Astrocyte of the cerebellum (primary cell): Measurements from ENCODE around the gene NLN.

Experiments used
- DNase-seq: peaks from one replicate; pipeline ENCODE4 v3.0.0-alpha.2; 2011; ENCODE audit warnings: low read depth
- H3K4me3 ChIP-seq: 2 replicates; pipeline ENCODE4 v1.5.1; 2011; ENCODE audit warnings: mild to moderate bottlenecking, low read depth, low read length, moderate library complexity
- CTCF ChIP-seq: IDR thresholded peaks from 2 replicates; pipeline ENCODE4 v1.5.1; 2012; ENCODE audit warnings: low read length, low read depth, moderate library complexity, mild to moderate bottlenecking; ENCODE audit errors: missing control alignments
- in situ Hi-C: cut with HindIII; loops from 2 replicates; pipeline ENCODE4 v1.10.0; 2017; ENCODE audit warnings: low sequenced_read_pairs

NLN gene

GRCh38 chr5:65797481-65797880, 75.5 kb downstream of the NLN start:
- no peak for TF ChIP-seq CTCF
- in situ Hi-C loops, result no loop called here
- no peak overlapping the region for H3K4me3 ChIP-seq
- DNase-seq, result no peak

GRCh38 chr5:65799857-65800256, 77.9 kb downstream of the NLN start:
- DNase-seq, result no peak
- TF ChIP-seq CTCF, result no peak
- no peak overlapping the region for H3K4me3 ChIP-seq
- in situ Hi-C loops, result no loop called here

- no peak overlapping the region for H3K4me3 ChIP-seq
- TF ChIP-seq CTCF, result no peak
- no peak for DNase-seq
- in situ Hi-C loops, result no loop called here
Measured at GRCh38 chr5:65800775-65801174, 78.8 kb downstream of the NLN start.

- H3K4me3 ChIP-seq, result no peak overlapping the region
- in situ Hi-C loops, result no loop called here
- DNase-seq, result peak; percentile 83
- no peak for TF ChIP-seq CTCF
Measured at GRCh38 chr5:65801352-65801783, 79.4 kb downstream of the NLN start.

DNA sequence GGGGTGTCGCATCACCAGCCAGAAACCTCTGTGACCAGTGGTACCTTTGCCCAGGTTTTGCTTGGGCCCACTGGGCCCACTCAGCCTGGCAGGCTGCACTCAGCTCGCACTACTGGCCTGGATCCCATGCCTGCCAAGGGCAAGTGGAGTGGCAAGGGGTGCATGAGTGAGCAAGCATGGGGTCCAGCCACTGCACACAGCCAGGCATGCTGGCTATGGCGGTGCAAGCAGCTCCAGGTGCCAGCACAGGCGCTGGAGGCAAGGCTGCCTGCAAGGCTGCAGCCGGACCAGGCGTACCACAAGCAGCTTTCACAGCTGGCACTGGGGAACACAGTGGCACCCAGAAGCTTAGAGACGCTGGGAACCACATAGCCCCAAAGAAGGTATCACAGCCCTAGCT, 80.1 kb downstream of the NLN start:
- in situ Hi-C loops, result no loop called here
- no peak overlapping the region for H3K4me3 ChIP-seq
- no peak for DNase-seq
- no peak for TF ChIP-seq CTCF

DNA sequence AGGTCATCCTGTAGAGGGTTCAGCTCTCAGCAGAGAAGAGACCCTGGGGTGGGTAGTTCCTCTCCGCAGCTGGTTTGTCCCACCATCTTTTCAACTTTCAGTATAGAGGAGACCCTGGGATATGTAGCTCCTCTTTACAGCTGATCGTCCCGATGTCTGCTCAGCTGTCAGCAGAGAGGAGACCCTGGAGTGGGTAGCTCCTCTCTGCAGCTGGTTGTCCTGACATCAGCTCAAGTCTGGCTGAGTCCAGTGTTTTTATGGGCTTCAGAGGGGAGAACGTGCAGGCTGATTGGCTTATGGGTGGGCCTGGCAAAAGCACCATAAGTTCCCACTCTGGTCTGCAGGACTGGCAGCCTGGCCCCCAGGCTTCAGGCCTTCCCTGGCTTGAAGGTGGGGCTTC, 80.8 kb downstream of the NLN start:
- no peak for TF ChIP-seq CTCF

More for the DNA sequence above, 80.8 kb downstream of the NLN start:
- H3K4me3 ChIP-seq, result no peak overlapping the region
- in situ Hi-C loops, result no loop called here
- no peak for DNase-seq
